NCI-H2081 treated with DMSO at 0.1 percent for 48 hours (cell line): ENCODE data around the gene FAM53B.

Experiments used
- DNase-seq: peaks from one replicate; lab custom pipeline; 2025; lab: John Stamatoyannopoulos, UW

FAM53B gene

GRCh38 chr10:124708922-124709520 is 35.2 kb downstream of the FAM53B start:
- DNase-seq = peak; percentile 5

GRCh38 chr10:124708246-124708779 is 35.9 kb downstream of the FAM53B start:
- peak; percentile 49 for DNase-seq

GRCh38 chr10:124707551-124707950 is 36.6 kb downstream of the FAM53B start:
- DNase-seq = no peak

- no peak for DNase-seq
Observed at GRCh38 chr10:124707144-124707467, 37.1 kb downstream of the FAM53B start.

GRCh38 chr10:124706462-124707143 is 37.6 kb downstream of the FAM53B start:
- DNase-seq = no peak

- no peak for DNase-seq
Observed at GRCh38 chr10:124705817-124706461, 38.2 kb downstream of the FAM53B start.

- DNase-seq = no peak
Observed at GRCh38 chr10:124705381-124705740, 38.8 kb downstream of the FAM53B start.

- no peak for DNase-seq
Observed at GRCh38 chr10:124704428-124705380, 39.5 kb downstream of the FAM53B start.

- no peak for DNase-seq
Observed at GRCh38 chr10:124703778-124704427, 40.3 kb downstream of the FAM53B start.

GRCh38 chr10:124703372-124703771 is 40.8 kb downstream of the FAM53B start:
- DNase-seq = no peak

GRCh38 chr10:124701881-124702656 is 42.1 kb downstream of the FAM53B start:
- DNase-seq = no peak

GRCh38 chr10:124701435-124701834 is 42.7 kb downstream of the FAM53B start:
- DNase-seq = no peak

GRCh38 chr10:124701038-124701365 is 43.2 kb downstream of the FAM53B start:
- no peak for DNase-seq

GRCh38 chr10:124700293-124701037 is 43.7 kb downstream of the FAM53B start:
- DNase-seq = no peak

- no peak for DNase-seq
Observed at GRCh38 chr10:124699471-124700292, 44.5 kb downstream of the FAM53B start.

- no peak for DNase-seq
Observed at GRCh38 chr10:124698545-124699469, 45.4 kb downstream of the FAM53B start.

GRCh38 chr10:124697837-124698544 is 46.2 kb downstream of the FAM53B start:
- no peak for DNase-seq

GRCh38 chr10:124697443-124697836 is 46.7 kb downstream of the FAM53B start:
- DNase-seq = no peak
